AG09309 (cell line): ENCODE data around the gene EPDR1.
"Not testable (repeated sequence)": the region's sequence is repeated elsewhere in the genome, so short reads cannot be mapped to it uniquely, and the experiment has no call there.

Source experiments
- DNase-seq: peaks from one replicate; pipeline ENCODE4 v3.0.0-alpha.2; 2010; ENCODE audit warnings: low read depth
- H3K4me3 ChIP-seq: 2 replicates; pipeline ENCODE4 v1.5.1; 2011; ENCODE audit warnings: mild to moderate bottlenecking, low read depth, low read length, moderate library complexity; ENCODE audit not compliant: control insufficient read depth
- CTCF ChIP-seq: IDR thresholded peaks from 2 replicates; pipeline ENCODE4 v1.5.1; 2011; ENCODE audit warnings: mild to moderate bottlenecking, low read depth, low read length, inconsistent platforms; ENCODE audit not compliant: insufficient read depth, control insufficient read depth; ENCODE audit errors: missing control alignments

EPDR1 gene

GRCh38 chr7:37943905-37944736, 23.7 kb downstream of the EPDR1 start:
- DNase-seq: no peak
- no peak for TF ChIP-seq CTCF
- H3K4me3 ChIP-seq: no peak overlapping the region

GRCh38 chr7:37944737-37945054, 24.3 kb downstream of the EPDR1 start:
- no peak overlapping the region for H3K4me3 ChIP-seq
- DNase-seq: no peak
- no peak for TF ChIP-seq CTCF

GRCh38 chr7:37945336-37945735, 24.9 kb downstream of the EPDR1 start:
- TF ChIP-seq CTCF: no peak

GRCh38 chr7:37947138-37947940, 26.9 kb downstream of the EPDR1 start:
- H3K4me3 ChIP-seq: no peak overlapping the region
- no peak for DNase-seq
- TF ChIP-seq CTCF: no peak

More at GRCh38 chr7:37945336-37945735, 24.9 kb downstream of the EPDR1 start:
- no peak overlapping the region for H3K4me3 ChIP-seq
- DNase-seq: no peak

- H3K4me3 ChIP-seq: no peak overlapping the region
- no peak for TF ChIP-seq CTCF
- DNase-seq: no peak
These were observed 27.4 kb downstream of the EPDR1 start for GRCh38 chr7:37947941-37948210.

- no peak overlapping the region for H3K4me3 ChIP-seq
- DNase-seq: no peak
- TF ChIP-seq CTCF: no peak
These were observed 31.8 kb downstream of the EPDR1 start for GRCh38 chr7:37952240-37952639.

GRCh38 chr7:37954217-37954616, 33.8 kb downstream of the EPDR1 start:
- not testable (repeated sequence) for DNase-seq, H3K4me3 ChIP-seq
